ENCODE data around the gene OR2T27. TPM values are rescaled to one million over a fixed set of nuclear protein-coding genes. Genes with fewer than 3 reads are reported as not detected.
"Not testable (repeated sequence)": the region's sequence is repeated elsewhere in the genome, so short reads cannot be mapped to it uniquely, and the experiment has no call there.

OR2T27 gene
- total RNA-seq, 1 experiment from 2014 or later, result not detected

GRCh38 chr1:248670003-248670402 lies 14.7 kb upstream of the OR2T27 start:
- Histone ChIP-seq H3K36me3 (ENCODE audit: insufficient read depth, low read length, poor library complexity, severe bottlenecking) (no peaks in the 10 kb centered on the region), H3K27ac (ENCODE audit: low read depth, low read length, poor library complexity, severe bottlenecking) (no peak overlapping the region), H3K27me3 (replicated peaks; ENCODE audit: insufficient read depth, low read depth, low read length, poor library complexity) (no peaks in the 10 kb centered on the region), H3K4me3 (ENCODE audit: low read depth, low read length, poor library complexity, severe bottlenecking) (no peak overlapping the region), H3K4me1 (ENCODE audit: insufficient read depth, low read length, poor library complexity, severe bottlenecking) (no peaks in the 10 kb centered on the region), H3K9me3 (ENCODE audit: low read depth, low read length, poor library complexity, severe bottlenecking) (peaks cover 15% of the 10 kb centered on the region)
- no peak for DNase-seq (ENCODE audit: low spot score)
- CTCF ChIA-PET, result no interaction called here
- TF ChIP-seq CTCF (conservative IDR thresholded peaks at IDR 0.05; ENCODE audit: low read depth, low read length) (no peak), EZH2 (IDR thresholded peaks at IDR 0.05; ENCODE audit: borderline replicate concordance, low read depth, low read length, poor library complexity, severe bottlenecking) (no peak)
- POLR2A ChIA-PET (ENCODE audit: low non-redundant PET), result no interaction called here
- BruUV-seq (replicated peaks), result no TSS peak
- intact Hi-C loops (cut with micrococcal nuclease; ENCODE audit: unreplicated experiment), result no loop called here

GRCh38 chr1:248663453-248664328 lies 8.4 kb upstream of the OR2T27 start:
- H3K27ac ChIP-seq (ENCODE audit: low read depth, low read length, poor library complexity, severe bottlenecking); intact Hi-C loops (cut with micrococcal nuclease; ENCODE audit: unreplicated experiment); DNase-seq (ENCODE audit: low spot score); H3K9me3 ChIP-seq (ENCODE audit: low read depth, low read length, poor library complexity, severe bottlenecking); CTCF ChIA-PET; BruUV-seq (replicated peaks); H3K4me3 ChIP-seq (ENCODE audit: low read depth, low read length, poor library complexity, severe bottlenecking); H3K36me3 ChIP-seq (ENCODE audit: insufficient read depth, low read length, poor library complexity, severe bottlenecking); POLR2A ChIA-PET (ENCODE audit: low non-redundant PET); H3K27me3 ChIP-seq (replicated peaks; ENCODE audit: insufficient read depth, low read depth, low read length, poor library complexity); H3K4me1 ChIP-seq (ENCODE audit: insufficient read depth, low read length, poor library complexity, severe bottlenecking): not testable (repeated sequence)

- BruUV-seq (replicated peaks); H3K9me3 ChIP-seq (ENCODE audit: low read depth, low read length, poor library complexity, severe bottlenecking); H3K27me3 ChIP-seq (replicated peaks; ENCODE audit: insufficient read depth, low read depth, low read length, poor library complexity); H3K4me1 ChIP-seq (ENCODE audit: insufficient read depth, low read length, poor library complexity, severe bottlenecking); H3K36me3 ChIP-seq (ENCODE audit: insufficient read depth, low read length, poor library complexity, severe bottlenecking); intact Hi-C loops (cut with micrococcal nuclease; ENCODE audit: unreplicated experiment); H3K4me3 ChIP-seq (ENCODE audit: low read depth, low read length, poor library complexity, severe bottlenecking); H3K27ac ChIP-seq (ENCODE audit: low read depth, low read length, poor library complexity, severe bottlenecking); DNase-seq (ENCODE audit: low spot score); POLR2A ChIA-PET (ENCODE audit: low non-redundant PET); CTCF ChIA-PET: not testable (repeated sequence)
Observed at GRCh38 chr1:248656797-248657196, 1.5 kb upstream of the OR2T27 start.

- DNase-seq (ENCODE audit: low spot score); H3K36me3 ChIP-seq (ENCODE audit: insufficient read depth, low read length, poor library complexity, severe bottlenecking); POLR2A ChIA-PET (ENCODE audit: low non-redundant PET); H3K4me3 ChIP-seq (ENCODE audit: low read depth, low read length, poor library complexity, severe bottlenecking); H3K27ac ChIP-seq (ENCODE audit: low read depth, low read length, poor library complexity, severe bottlenecking); H3K9me3 ChIP-seq (ENCODE audit: low read depth, low read length, poor library complexity, severe bottlenecking); H3K4me1 ChIP-seq (ENCODE audit: insufficient read depth, low read length, poor library complexity, severe bottlenecking); H3K27me3 ChIP-seq (replicated peaks; ENCODE audit: insufficient read depth, low read depth, low read length, poor library complexity); CTCF ChIA-PET; intact Hi-C loops (cut with micrococcal nuclease; ENCODE audit: unreplicated experiment); BruUV-seq (replicated peaks): not testable (repeated sequence)
Observed at GRCh38 chr1:248648770-248649536, 6.4 kb downstream of the OR2T27 start.

GRCh38 chr1:248645178-248645577 lies 10.2 kb downstream of the OR2T27 start, which contains the start of gene OR2T35:
OR2T35 (minus strand) TSS chr1:248645278; CDS start chr1:248639258, 6,020 bp downstream.
- CTCF ChIA-PET; H3K4me1 ChIP-seq (ENCODE audit: insufficient read depth, low read length, poor library complexity, severe bottlenecking); intact Hi-C loops (cut with micrococcal nuclease; ENCODE audit: unreplicated experiment); H3K36me3 ChIP-seq (ENCODE audit: insufficient read depth, low read length, poor library complexity, severe bottlenecking); H3K27me3 ChIP-seq (replicated peaks; ENCODE audit: insufficient read depth, low read depth, low read length, poor library complexity); H3K4me3 ChIP-seq (ENCODE audit: low read depth, low read length, poor library complexity, severe bottlenecking); BruUV-seq (replicated peaks); DNase-seq (ENCODE audit: low spot score); H3K27ac ChIP-seq (ENCODE audit: low read depth, low read length, poor library complexity, severe bottlenecking); POLR2A ChIA-PET (ENCODE audit: low non-redundant PET); H3K9me3 ChIP-seq (ENCODE audit: low read depth, low read length, poor library complexity, severe bottlenecking): not testable (repeated sequence)

GRCh38 chr1:248642971-248643651 lies 12.2 kb downstream of the OR2T27 start:
- BruUV-seq (replicated peaks); H3K27me3 ChIP-seq (replicated peaks; ENCODE audit: insufficient read depth, low read depth, low read length, poor library complexity); H3K27ac ChIP-seq (ENCODE audit: low read depth, low read length, poor library complexity, severe bottlenecking); H3K36me3 ChIP-seq (ENCODE audit: insufficient read depth, low read length, poor library complexity, severe bottlenecking); intact Hi-C loops (cut with micrococcal nuclease; ENCODE audit: unreplicated experiment); DNase-seq (ENCODE audit: low spot score); H3K9me3 ChIP-seq (ENCODE audit: low read depth, low read length, poor library complexity, severe bottlenecking); H3K4me3 ChIP-seq (ENCODE audit: low read depth, low read length, poor library complexity, severe bottlenecking); H3K4me1 ChIP-seq (ENCODE audit: insufficient read depth, low read length, poor library complexity, severe bottlenecking); POLR2A ChIA-PET (ENCODE audit: low non-redundant PET); CTCF ChIA-PET: not testable (repeated sequence)
